Measurements from ENCODE around the gene TMEM219. TPM values are rescaled to one million over a fixed set of nuclear protein-coding genes. Genes with fewer than 3 reads are reported as not detected.
"Not testable (repeated sequence)": the region's sequence is repeated elsewhere in the genome, so short reads cannot be mapped to it uniquely, and the experiment has no call there.

Gene TMEM219
- total RNA-seq, 1 donor from 2014 or later, result 89.8 TPM

DNA sequence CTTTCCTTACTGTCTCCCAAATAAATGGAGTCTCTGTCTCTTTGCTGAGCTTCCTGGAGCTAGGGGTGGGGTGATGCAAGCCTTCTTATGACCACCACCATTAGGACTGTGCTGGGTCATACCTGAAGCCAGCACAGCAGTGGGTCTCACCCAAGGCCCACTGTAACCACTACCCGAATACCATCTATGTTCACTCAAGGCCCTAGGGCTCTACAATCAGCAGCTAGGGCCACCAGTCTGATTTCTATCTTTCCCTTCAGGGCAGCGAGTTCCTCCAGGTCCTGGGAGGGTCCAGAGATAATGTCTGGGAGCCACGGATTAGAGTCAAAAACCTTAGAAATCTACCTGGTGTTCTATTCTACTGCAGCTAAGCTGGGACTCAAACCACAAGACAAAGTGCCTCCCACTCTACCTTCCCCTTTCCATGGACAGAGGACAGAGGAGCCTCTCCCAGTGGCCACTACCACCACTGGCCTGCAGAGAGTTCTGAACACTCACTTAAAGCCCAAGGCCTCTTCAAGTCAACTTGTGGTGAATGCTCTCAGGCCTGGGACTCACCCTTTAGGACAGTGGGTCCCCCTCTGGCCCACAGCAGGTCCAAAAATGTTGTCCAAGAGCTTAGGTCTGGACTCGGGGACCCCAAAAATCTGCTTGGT lies 10.9 kb upstream of the TMEM219 start:
- DNase-seq (ENCODE audit: low read depth), result no peak

DNA sequence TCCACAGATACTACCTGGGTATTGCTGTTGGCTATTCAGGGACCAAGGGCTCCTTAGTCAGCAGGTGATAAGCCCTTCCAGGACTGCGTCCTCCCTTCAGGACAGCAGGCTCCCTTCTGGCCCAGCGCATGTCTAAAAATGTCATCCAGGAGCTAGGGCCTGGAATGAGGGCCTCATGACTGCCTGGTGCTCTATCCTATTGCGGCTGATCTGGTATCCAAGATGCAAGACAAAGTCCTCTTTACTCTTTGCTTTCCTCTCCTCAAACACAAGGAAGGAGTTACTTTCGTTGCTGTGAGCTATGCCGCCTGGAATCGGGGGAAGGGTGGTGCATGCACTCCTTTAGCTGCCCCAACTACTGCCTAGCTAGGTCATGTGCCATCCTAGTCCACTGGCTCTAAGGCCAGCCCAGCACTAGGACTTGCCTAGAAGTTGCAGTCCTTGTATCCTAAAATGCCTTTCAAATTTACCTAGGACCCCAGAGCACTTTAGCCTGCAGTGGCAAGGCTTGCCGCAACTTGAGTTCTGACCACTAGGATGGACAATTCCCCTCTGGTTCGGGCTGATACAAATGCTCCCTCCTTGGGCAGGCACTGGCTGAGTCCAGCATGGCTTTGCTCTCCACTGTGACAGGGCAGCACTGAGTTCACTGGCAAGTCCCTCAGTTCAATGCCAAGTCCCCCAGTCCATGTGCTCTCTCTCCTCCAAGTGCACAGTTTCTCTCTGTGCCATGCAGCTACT lies 10.1 kb upstream of the TMEM219 start:
- no peak for DNase-seq (ENCODE audit: low read depth)

DNA sequence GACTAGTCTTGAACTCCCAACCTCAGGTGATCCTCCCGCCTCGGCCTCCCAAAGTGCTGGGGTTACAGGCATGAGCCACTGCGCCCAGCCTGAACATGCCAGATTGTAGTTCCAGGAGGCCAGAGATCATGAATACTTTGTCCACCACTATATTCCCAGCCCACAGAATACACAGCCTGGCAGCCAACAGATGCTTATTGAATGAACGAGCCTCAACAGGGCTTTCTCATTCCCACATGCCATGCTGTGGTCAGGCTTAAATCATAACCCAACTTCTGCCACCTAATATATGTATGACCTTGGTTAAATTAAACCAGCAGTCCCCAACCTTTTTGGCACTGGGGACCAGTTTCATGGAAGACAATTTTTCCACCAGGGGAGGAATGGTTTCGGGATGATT lies 3.1 kb upstream of the TMEM219 start:
- DNase-seq (ENCODE audit: low read depth), result peak; percentile 67

DNA sequence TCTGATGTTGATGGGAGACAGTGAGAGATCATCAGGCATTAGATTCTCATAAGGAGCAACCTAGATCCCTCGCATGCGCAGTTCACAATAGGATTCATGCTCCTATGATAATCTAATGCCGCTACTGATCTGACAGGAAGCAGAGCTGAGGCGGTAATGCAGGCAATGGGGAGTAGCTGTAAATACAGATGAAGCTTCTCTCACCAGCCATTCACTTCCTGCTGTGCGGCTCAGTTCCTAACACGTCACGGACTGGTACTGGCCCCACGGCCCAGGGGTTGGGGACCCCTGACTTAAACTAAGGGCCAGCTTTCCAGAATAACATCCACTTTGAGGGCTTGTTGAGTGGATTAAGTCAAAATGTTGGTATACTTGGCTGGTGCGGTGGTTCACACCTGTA lies 2.6 kb upstream of the TMEM219 start:
- DNase-seq (ENCODE audit: low read depth), result no peak

DNA sequence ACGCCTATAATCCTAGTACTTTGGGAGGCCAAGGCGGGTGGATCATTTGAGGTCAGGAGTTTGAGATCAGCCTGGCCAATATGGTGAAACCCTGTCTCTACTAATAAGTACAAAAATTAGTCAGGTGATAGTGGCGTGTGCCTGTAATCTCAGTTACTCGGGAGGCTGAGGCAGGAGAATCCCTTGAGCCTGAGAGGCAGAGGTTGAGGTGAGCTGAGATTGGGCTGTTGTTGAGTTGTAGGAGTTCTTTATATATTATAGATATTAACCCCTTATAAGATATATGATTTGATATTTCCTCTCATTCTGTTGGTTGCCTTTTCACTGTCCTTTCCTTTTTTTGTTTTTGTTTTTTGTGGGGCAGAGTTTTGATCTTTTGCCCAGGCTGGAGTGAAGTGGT lies 2.1 kb upstream of the TMEM219 start:
- DNase-seq (ENCODE audit: low read depth), result not testable (repeated sequence)

DNA sequence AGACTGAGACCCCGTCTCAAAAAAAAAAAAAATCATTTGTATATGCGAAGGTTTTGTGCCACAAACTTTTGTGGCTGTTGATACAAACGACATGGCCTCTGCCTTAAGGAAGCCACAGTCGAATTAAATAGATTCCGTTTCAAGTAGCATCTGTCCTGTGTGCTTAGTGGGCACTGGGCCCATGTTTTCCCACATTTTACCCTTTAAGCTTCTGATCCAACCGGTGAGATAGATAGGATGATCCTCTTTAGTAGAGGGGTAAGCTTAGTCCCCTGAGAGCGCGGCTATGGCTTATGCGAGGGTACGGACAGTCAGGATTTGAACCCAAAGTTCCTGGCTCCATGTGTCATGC lies 776 bp upstream of the TMEM219 start:
- DNase-seq (ENCODE audit: low read depth), result no peak

DNA sequence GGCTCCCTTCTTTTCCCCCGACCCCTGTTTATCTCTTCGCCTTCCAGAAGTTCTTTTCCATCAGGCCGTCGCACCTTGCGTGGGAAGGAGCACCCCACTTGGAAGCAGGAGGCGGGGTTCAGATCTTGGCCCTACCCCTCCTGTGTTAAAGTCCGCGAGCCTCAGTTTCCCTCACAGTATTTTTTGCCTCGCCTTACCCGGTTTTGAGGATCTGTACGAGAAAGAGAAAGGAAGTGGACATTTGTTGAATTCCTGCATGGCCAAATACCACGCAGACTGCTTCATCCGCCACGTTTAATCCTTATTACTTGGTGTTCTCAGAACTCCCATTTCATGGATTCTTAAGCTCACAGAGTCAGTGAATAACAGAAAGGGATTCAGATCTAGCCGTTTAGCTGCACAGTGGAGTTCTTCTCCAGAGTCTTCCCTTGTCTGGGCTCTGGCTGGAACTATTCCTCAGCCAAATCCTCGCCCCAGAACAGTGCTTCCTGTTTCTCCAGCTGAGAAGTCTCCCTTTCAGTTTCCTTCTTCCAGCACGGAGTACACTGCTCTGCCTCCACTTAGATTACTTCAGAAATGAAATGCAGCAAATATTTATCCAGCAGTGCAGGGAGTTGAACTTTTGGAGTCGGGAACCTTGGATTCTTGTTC lies 590 bp downstream of the TMEM219 start:
- peak; percentile 14 for DNase-seq (ENCODE audit: low read depth)

DNA sequence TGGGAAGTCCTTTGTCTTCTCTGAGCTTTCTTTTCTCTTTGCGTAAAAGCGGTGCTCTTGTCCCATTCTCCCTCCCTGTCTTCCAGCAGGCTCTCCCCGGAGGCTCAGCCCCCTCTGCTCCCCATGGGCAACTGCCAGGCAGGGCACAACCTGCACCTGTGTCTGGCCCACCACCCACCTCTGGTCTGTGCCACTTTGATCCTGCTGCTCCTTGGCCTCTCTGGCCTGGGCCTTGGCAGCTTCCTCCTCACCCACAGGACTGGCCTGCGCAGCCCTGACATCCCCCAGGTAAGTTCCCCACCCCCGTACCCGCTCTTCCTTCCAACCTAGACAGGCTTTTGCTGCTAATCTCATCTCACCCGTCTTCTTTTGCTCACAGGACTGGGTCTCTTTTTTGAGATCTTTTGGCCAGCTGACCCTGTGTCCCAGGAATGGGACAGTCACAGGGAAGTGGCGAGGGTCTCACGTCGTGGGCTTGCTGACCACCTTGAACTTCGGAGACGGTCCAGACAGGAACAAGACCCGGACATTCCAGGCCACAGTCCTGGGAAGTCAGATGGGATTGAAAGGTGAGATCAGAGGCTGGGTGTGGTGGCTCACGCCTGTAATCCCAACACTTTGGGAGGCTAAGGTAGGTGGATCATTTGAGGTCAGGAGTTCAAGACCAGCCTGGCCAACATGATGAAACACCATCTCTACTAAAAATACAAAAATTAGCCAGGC lies 1.3 kb downstream of the TMEM219 start:
- no peak for DNase-seq (ENCODE audit: low read depth)

DNA sequence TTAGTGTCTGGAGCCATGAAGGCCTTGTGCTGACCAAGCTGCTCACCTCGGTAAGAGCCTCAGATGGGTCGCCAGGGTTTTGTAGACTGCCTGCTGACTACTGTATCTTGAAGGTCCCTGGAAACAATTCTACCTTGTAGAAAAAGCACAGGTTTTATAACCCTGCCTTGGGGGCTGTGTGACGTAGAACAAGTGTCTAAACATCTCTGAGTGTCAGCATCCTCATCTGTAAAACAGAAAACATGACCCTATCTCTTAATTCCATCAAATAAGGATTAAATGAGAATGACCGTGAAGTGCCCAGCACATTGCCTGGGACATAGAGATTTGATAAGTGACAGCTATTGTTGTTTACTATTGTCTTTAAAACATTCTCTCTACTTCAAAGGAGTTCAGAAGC lies 6.3 kb downstream of the TMEM219 start:
- DNase-seq (ENCODE audit: low read depth), result no peak

DNA sequence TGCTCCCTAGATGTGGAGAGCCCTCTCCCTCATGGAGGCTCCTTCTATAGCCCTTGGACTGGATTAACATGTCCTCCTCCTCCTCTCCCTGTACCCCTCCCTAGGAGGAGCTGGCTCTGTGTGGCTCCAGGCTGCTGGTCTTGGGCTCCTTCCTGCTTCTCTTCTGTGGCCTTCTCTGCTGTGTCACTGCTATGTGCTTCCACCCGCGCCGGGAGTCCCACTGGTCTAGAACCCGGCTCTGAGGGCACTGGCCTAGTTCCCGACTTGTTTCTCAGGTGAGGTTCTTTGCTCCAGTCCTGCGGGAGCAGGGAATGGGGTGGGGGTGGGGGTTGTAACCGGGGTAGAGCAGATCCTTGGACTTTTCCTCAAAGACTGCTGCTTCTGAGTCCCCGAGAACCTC lies 9.4 kb downstream of the TMEM219 start:
- DNase-seq (ENCODE audit: low read depth), result no peak

DNA sequence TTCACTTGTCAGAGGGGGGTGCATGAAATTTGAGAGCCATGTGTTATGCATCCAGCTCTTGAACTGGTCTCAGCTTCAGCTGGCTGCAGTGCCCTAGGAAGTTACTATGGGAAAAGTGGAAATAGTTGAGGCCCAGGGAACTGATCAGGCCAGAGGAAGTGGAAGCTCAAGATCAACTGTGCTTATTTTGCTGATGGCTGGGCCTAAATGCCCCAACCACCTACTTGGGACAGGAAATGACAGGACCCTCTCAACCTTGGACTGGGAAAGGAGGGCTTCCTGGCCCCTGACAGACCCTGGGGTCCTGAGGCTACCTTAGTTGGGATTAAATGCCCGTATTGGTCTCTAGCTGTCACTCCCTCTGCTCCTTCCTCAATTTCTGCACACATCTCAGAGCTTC lies 10.6 kb downstream of the TMEM219 start:
- DNase-seq (ENCODE audit: low read depth), result no peak

DNA sequence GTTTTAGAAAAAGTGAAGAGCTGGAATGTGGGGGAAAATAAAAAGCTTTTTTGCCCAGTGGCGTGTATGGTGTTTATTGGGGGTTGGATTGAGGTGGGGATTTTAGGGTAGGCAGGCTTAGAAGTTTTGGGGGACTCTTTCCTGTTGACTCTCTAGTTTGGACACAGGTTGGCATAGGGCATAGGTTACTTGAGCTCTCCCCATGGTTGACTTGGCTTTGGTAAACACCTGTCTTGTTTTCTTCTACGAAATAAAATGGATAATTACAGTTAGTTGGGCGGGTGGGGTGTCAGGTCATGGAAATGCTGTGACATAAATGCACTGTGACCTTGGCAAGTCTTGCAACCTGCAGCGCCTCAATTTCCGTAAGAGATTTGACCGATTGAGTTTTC lies 11.1 kb downstream of the TMEM219 start:
- no peak for DNase-seq (ENCODE audit: low read depth)

DNA sequence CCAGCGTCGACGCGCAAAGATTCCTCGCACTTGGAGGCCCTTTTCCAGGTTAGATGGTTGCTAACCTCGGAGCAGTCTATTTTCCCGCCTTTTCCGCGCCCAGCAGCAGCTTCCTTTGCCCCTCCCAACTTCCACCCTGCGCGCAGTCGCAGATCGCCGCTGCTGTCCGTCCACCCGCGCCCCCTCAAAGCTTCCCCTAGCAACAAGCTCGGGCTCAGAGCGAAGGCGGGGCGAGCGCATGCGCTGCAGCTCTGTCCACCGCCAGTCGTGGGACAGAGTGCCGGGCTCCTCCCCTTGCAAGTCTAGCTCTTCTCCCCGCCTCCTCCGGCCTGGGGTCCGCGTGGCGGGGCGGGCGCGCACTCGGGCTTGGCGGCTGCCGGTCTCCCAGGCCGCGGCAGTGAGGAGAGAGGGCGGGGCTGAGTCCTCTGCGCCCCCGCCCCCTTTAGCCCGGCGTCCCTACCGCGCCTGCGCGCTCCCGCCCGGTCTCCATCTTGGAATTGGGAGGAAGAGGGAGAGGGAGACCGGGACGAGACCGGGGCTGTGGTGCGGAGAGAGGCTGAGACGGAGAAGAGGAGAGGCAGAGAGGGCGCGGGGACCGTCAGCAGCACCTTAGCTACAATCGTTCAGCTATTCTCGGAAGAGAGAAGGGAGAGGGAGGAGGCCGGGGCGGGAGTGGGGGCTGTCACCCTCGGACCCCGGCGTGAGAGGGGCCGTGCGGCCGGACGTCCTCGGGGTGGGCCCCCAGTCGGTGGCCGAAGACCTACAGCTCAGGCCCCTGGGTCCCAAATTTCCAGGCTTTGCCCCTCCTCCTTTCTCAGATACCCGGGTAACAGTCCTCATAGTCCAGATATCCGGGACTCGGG lies 11.7 kb downstream of the TMEM219 start, which contains the start of gene TAOK2:
Gene TAOK2, plus strand, starts transcription at position 485 of the 863 bp plus-strand sequence. CDS start 3,905 bp downstream, outside the sequence.
- peak; percentile 99 for DNase-seq (ENCODE audit: low read depth)

DNA sequence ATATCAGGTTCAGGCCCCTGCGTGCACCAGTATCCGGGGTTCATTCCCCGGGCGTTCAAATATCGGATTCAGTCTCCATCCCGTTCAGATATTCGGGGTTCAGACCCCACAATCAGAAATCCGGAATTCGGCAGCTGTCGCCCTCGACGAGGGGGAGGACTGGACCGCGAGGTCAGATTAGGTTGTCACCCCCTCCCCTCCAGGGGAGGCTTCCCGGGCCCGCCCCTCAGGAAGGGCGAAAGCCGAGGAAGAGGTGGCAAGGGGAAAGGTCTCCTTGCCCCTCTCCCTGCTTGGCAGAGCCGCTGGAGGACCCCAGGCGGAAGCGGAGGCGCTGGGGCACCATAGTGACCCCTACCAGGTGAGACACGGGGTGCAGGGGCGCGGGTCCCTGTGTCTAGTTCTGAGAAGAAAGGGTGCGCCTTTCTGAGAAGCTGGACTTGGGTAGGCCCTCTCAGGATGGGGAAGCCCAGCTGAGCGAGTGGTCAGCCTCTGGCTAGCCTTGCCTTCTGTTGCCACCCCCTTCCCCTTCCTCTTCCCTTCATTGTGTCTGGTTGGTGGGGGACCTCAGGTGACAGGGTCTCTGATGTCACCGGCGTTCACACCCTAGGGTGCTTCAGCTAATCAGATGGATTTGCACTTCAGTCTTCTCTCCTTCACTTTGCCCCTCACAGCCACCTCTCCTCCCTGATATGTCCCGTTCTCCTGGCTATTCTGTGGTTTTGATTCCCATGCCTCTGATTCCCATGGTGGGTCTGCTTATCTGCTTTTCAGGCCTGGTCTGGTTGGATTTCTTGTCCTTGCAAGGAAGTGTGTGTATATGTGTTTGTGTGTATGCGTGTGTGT lies 12.6 kb downstream of the TMEM219 start:
- DNase-seq (ENCODE audit: low read depth), result no peak

DNA sequence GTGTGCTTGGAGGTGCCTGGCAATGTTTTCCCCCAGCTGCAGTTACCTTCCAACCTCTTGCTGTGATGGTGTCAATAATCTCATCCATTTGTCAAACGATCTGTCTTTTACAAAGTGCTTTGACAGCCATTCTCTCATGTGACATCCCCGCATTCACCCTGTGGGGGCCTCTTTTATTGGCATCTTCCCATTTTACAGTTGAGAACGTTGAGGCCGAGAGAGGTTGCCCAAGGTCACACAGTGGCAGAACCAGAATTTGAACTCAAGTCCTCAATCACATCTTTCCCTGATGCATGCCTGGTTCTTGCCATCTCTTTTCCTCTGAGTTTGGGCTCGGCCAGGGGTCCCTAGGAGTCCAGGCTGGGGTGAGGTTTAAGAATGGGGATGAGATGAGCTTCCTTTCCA lies 13.3 kb downstream of the TMEM219 start:
- no peak for DNase-seq (ENCODE audit: low read depth)

DNA sequence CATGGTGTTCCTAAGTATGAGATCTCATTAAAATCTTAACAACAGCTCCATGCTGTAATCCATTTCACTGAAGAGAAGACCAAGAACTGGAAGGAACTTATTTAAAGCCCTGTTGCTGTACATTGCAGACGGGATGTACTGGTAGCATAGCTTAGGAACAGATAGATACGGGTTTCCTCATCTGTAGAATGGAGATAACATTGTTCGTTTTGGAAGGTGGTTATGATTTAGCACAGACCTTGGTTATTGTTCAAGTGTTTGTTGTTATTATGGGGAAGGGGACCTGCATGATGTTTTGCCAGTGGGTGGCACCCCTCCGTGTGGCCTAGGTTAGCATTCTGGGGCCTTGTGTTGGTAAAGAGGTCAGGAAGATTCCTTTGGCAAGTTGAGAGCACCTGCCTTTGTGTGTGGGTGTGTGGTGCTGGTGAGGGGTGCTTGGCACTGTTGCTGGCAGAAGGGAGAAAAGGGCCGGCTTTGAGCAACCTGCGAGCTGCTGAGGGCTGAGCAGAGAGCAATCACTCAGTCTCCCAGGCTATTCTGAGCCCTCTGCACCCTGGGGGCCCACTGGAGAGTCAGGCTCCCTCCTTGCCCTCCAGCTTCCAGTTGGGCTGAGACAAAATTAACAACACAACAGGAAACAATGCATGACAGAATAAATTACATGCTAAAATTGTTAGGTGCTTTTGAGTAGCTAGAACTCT lies 14.1 kb downstream of the TMEM219 start:
- no peak for DNase-seq (ENCODE audit: low read depth)

DNA sequence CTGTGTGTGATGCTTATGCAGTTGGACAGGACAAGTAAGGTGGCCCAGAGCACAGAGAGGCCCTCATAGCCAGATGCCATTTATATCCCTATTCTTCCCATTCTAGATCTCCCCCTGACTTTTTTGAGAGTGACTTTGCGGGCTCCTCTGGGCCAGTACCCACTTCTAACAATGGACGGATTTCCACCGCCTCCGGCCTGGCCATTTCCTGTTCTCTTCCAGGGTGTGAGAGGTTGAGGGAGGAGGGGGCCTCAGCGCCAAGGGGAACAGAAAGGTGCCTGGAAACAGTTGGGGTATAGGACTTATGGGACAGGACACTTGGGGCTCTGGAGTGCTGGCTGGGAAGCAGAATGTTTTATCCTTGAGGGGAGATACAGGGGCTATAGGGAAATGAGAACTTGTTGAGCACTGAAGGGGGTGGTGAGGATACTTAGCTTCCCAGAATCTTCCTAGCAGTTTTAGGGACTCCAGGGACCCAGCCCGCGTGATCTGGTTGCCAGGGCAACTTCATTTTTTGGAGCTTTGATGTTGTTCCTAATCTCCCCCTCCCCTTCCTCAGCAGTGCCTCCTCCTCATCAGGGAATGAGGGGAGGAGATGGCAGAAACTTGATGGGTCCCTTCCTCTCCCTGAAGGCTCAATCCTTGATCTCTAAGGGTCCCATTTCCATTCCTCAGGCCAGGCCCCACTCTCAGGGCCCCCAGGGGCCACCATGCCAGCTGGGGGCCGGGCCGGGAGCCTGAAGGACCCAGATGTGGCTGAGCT lies 15.4 kb downstream of the TMEM219 start:
- no peak for DNase-seq (ENCODE audit: low read depth)

DNA sequence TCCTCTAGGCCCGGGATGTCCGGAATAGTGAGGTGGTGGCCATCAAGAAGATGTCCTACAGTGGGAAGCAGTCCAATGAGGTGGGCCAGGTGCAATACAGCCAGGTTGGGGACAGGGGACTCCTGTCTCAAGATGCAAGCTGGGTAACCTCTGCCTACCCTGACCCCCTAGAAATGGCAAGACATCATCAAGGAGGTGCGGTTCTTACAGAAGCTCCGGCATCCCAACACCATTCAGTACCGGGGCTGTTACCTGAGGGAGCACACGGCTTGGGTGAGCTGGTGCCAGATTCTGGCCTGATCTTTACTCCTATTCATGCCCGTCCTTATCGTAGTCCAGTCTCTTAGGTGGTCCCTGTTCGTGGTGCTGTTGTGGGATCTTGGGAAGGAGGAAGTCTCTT lies 16.2 kb downstream of the TMEM219 start:
- no peak for DNase-seq (ENCODE audit: low read depth)
